Omental fat pad (tissue), 4 donors: Measurements from ENCODE around the gene ZSCAN1. TPM values are rescaled to one million over a fixed set of nuclear protein-coding genes. Genes with fewer than 3 reads are reported as not detected.
"Not testable (repeated sequence)": the region's sequence is repeated elsewhere in the genome, so short reads cannot be mapped to it uniquely, and the experiment has no call there.

ENCODE experiments used
- ATAC-seq: fragments of 150-250 bp; one replicate; pipeline ENCODE4 v1.9.1; 2016; ENCODE audit warnings: mild to moderate bottlenecking, moderate library complexity; ENCODE audit not compliant: low FRiP score
- DNase-seq: peaks from one replicate; pipeline ENCODE4 v3.0.0-alpha.2; 2019; ENCODE audit warnings: low spot score
- total RNA-seq, 4 donors: library from RNA; depleted of rRNA; stranded (reverse); fragments of >200 nt; gene quantifications; one replicate each; pipeline ENCODE4 v1.1.0, GENCODE V29; 2016
- TF ChIP-seq, protein P1 (sequence below), 3 donors: fragments of 450-650 bp; IDR thresholded peaks; one replicate each; pipeline ENCODE4 v1.5.1; 2016 to 2017; ENCODE audit warnings: antibody characterized with exemption in 3 of 3, mild to moderate bottlenecking in 3 of 3, moderate library complexity in 2 of 3

Gene ZSCAN1
- total RNA-seq, 4 donors from 2014 or later: not detected

DNA sequence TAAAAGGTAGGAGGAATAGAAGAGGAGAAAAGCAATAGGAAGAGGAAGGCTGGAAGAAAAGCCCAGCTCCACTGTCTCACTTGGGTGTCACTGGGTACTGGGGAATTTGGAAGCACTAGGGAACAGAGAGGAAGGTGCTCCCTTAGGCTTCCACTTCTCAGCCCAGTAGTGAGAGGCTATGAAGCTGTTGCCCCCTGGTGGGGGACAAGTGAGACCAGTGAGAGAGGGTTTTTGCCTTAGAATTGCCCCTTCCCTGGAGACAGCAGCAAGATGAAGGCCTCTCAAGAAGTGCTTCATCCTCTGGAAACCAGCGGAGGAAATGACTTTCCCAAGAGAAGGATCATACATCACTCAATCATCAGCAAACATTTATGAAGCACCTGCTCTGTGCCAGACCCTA is 26.5 kb upstream of the ZSCAN1 start:
- TF ChIP-seq, protein P1, sequence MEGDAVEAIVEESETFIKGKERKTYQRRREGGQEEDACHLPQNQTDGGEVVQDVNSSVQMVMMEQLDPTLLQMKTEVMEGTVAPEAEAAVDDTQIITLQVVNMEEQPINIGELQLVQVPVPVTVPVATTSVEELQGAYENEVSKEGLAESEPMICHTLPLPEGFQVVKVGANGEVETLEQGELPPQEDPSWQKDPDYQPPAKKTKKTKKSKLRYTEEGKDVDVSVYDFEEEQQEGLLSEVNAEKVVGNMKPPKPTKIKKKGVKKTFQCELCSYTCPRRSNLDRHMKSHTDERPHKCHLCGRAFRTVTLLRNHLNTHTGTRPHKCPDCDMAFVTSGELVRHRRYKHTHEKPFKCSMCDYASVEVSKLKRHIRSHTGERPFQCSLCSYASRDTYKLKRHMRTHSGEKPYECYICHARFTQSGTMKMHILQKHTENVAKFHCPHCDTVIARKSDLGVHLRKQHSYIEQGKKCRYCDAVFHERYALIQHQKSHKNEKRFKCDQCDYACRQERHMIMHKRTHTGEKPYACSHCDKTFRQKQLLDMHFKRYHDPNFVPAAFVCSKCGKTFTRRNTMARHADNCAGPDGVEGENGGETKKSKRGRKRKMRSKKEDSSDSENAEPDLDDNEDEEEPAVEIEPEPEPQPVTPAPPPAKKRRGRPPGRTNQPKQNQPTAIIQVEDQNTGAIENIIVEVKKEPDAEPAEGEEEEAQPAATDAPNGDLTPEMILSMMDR (IDR thresholded peaks at IDR 0.05): no peak
- ATAC-seq (no peak), DNase-seq (no peak)

DNA sequence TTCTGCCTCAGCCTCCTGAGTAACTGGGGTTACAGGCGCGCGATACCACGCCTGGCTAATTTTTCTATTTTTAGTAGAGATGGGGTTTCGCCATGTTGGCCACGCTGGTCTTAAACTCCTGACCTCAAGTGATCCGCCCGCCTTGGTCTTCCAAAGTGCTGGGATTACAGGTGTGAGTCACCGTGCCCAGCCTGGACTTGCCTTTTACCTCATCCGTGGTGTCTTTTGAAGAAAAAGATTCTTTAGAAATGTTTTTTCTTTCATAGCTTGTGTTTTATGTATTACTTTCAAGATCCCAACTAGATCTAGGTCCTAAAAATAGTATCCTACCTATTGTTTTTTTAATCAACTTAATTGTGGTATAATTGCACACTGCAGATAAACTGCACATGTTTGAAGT is 24.9 kb upstream of the ZSCAN1 start:
- not testable (repeated sequence) for DNase-seq, ATAC-seq

DNA sequence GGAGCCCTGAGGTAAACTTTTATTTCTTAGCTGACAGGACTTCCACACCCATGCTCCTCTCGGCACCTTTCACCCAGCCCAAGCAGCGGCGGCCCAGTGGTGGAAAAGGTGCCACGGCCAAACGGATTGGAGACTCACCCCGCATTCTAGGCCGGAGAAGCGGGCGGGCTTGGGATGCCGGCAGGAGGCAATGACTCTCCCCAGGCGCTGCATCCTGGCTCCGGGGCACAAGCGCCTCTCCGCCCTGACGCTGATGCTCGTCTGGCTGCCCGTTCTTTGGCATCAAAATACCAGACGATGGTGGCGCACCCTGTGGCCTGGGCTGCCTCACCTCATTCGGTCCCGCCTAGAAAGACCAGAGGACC is 24.5 kb upstream of the ZSCAN1 start:
- TF ChIP-seq, protein P1 (IDR thresholded peaks at IDR 0.05): no peak
- ATAC-seq: no peak
- no peak for DNase-seq

DNA sequence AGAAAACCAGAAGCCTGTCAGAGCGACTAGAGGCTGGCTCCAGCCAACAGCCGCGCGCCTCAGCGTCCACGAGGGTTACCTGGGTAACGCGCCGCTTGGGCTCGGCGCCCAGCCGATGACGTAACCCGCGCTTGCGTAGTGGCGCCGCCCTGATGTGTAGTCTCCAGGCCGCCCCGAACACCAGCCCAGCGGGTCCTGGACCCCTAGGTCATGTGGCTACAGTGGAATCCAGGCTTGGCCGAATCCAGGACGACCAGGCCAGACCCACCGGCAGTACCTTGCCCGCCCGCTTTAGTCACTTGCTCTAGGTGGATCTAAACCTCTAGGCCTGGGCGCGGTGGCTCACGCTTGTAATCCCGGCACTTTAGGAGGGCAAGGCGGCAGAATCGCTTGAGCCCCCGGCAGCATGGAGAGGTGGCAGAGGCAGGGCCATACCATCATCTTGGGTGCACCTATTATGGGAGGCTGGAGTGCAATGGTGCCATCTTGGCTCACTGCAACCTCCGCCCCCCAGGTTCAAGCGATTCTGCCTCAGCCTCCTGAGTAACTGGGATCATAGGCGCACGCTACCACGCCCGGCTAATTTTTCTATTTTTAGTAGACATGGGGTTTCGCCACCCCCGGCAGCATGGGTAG is 24.0 kb upstream of the ZSCAN1 start:
- ATAC-seq (peak; percentile 87), DNase-seq (no peak)
- TF ChIP-seq, protein P1 (IDR thresholded peaks at IDR 0.05): no peak

DNA sequence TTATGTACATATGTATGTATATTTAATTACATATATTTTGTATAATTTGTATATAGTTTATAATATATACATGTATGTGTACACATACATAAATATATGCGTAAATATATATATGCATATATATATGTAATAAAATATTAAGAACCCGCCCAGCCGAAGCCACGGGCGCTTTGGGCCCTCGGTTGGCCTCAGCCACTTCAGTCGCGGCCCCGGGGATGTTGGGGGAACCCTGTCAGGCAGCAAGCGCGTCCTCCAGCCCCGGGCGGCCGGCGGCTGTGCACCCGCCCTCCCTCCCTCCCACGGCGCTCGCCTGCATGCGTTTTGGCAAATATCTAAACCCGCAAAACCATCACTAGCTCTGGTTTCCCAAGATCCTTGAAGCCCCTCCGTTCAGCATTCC is 23.3 kb upstream of the ZSCAN1 start:
- no peak for ATAC-seq
- TF ChIP-seq, protein P1 (IDR thresholded peaks at IDR 0.05): no peak
- DNase-seq: no peak

DNA sequence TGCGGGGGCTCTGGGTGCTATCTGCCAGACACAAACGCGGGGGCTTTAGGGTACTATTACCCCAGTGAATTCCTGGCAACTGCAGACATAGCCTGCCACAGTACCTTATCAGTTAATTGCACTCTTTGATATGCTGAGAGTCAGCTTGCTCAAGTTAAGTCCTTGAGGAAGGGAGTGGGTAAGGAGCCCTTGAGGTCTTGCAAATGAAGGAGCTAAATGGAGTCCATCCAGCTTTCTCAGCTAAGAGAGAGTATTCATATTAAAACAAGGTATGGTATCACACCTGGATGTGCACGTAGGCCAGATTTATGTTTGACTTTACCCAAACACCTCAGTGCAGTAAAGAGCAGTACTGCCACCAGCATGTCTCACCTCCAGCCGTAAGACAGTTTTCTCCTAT is 19.7 kb upstream of the ZSCAN1 start:
- TF ChIP-seq, protein P1 (IDR thresholded peaks at IDR 0.05): no peak
- no peak for ATAC-seq

DNA sequence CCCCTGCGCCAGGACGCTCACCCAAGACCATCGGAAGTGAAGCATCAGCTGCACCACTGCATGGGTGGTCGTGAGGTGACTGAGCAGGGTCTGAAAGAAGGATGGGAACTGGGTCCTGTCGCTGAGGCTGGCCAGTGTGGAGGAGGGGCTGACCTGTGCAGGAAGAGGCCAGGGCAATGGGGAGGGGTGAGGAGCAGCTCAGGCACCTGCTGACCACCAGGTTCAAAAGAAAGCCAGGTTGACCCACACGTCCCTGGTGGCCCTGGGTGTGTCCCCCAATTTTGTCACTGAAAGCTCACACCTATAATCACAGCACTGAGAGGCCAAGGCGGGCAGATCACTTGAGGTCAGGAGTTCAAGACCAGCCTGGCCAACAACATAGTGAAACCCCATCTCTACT is 13.7 kb upstream of the ZSCAN1 start:
- ATAC-seq (no peak), DNase-seq (no peak)
- TF ChIP-seq, protein P1 (IDR thresholded peaks at IDR 0.05): no peak

More for the DNA sequence above, 19.7 kb upstream of the ZSCAN1 start:
- no peak for DNase-seq
